Measurements from ENCODE around the gene CCDC187.

The CCDC187 gene

DNA sequence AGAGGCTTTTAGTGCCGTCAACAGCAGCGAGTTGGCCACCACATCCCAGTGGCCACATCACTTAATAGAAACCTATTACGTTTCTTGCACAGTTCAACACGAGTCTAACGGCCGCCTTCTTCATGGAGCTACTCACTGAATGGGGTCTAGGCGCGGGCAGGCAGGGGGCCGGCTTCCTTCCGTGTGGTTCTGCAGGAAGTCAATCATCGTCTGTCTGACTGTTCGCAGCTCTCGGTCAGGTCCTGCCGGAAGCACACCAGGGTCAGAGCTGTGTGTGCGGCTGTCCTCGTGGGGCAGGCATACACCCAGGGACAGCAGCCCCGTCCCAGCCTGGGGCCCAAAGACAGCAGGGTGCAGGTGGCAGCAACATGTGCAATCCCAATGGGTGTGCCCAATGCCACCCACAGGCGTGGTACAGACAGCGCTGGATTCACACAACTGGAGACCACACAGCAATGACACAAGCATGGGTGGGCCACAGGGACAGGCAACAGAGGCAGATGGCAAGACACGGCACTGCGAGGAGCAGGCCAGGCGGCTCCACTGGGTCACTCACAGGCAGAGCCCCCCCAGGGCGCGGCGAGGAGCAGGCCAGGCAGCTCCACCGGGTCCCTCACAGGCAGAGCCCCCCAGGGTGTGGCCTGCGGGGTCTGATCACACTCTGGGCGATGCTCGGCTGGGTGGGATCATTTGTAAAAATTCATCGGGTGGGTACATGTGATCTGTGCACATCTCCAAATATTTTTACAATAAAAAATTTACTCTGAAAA is 79.8 kb downstream of the CCDC187 start:
- no peak for DNase-seq (ENCODE audit: low read depth)

GRCh38 chr9:136222906-136223285 is 81.0 kb downstream of the CCDC187 start:
- DNase-seq (ENCODE audit: low read depth), result no peak

GRCh38 chr9:136222166-136222905 is 81.6 kb downstream of the CCDC187 start:
- no peak for DNase-seq (ENCODE audit: low read depth)

DNA sequence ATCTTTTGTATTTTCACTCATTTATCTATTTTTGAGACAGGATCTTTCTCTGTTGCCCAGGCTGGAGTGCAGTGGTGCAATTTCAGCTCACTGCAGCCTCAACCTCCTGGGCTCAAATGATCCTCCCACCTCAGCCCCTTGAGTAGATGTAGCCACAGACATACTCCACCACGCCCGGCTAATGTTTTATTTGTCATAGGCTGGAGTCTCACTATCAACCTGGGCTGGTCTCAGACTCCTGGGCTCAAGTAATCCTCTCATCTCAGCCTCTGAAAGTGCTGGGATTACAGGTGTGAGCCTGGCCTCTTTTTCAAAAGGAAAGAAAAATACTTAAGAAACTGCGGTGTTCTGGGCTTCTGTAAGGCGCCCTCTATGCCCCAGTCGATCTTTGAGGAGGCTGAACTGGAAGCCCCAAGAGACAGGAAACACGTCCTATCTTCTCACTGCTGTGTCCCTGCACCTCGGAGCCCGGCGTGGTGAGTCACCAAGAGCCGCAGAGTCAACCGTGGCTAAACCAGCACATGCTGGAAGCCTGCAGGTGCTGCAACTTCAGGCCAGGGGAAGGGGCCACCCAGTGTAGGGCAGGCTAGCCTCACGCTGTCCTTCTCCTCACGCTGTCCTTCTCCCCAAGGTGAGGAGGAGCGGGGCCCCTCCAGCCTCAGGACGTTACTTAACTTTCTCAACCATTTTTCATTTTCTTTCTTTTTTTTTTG is 83.7 kb downstream of the CCDC187 start:
- DNase-seq (ENCODE audit: low read depth), result no peak

DNA sequence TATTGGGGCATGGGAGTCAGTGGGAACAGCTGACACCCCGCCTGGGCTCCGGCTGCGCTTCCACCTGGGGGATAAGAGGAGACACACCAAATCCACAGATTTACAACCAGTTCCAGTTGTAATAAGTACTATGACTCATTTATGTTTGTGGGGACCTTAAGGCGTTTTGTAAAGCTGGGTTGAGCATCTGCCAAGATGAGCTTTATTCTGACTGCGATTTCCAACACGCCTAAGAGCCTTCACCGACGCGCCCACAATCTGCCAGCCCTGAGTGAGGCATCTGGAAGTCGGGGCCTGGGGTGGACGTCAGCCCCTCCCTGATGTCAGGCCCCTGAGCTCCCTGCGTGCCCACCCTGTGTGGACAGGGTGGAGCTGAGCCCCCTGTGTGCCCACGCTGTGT is 84.6 kb downstream of the CCDC187 start:
- no peak for DNase-seq (ENCODE audit: low read depth)

DNA sequence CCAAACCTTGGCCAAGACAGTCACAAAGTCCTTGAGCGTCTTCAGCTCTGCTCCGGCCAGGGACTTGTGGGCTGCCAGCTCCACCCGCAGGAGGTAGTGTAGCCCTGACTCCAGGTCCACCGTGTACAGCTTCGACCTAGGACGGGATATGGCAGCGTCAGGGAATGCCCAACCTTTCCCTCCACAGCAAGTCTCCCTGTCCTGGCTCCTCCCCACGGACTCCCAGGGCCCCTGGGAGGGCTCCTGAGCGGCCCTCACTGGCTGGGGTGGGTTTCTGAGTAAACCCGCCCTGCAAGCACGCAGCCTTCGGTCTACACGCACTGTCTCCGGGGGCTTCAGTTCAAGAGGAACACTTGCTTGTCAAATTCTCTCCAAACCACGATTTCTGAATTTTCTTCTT is 85.2 kb downstream of the CCDC187 start:
- DNase-seq (ENCODE audit: low read depth), result no peak

- DNase-seq (ENCODE audit: low read depth), result no peak
These were observed 85.6 kb downstream of the CCDC187 start for GRCh38 chr9:136218271-136218670.

GRCh38 chr9:136216541-136217244 is 87.2 kb downstream of the CCDC187 start:
- no peak for DNase-seq (ENCODE audit: low read depth)

- no peak for DNase-seq (ENCODE audit: low read depth)
These were observed 90.2 kb downstream of the CCDC187 start for GRCh38 chr9:136213733-136214132.

- DNase-seq (ENCODE audit: low read depth), result no peak
These were observed 91.4 kb downstream of the CCDC187 start for GRCh38 chr9:136212345-136212950.

- no peak for DNase-seq (ENCODE audit: low read depth)
These were observed 92.2 kb downstream of the CCDC187 start for GRCh38 chr9:136211441-136212344.

GRCh38 chr9:136211006-136211405 is 92.9 kb downstream of the CCDC187 start:
- no peak for DNase-seq (ENCODE audit: low read depth)

DNA sequence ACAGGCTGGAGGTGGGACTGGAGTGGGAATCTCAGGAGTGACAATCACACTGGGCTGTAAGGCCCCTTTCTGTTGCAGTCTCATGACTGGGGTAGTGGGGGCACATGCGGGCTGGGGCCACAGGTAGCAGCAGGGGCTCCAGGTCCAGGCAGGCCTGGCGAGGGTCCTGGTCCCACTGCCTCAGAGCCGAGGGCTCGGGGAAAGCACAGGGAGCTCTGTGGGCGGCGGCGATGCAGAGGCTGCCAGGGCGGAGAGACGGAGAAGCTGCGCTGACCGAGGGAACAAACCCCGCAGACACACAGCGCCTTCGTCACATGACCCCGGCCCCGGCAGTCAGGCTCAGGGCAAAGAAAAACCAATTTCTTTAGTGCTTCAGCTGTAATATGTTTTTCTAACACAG is 93.6 kb downstream of the CCDC187 start:
- DNase-seq (ENCODE audit: low read depth), result no peak

DNA sequence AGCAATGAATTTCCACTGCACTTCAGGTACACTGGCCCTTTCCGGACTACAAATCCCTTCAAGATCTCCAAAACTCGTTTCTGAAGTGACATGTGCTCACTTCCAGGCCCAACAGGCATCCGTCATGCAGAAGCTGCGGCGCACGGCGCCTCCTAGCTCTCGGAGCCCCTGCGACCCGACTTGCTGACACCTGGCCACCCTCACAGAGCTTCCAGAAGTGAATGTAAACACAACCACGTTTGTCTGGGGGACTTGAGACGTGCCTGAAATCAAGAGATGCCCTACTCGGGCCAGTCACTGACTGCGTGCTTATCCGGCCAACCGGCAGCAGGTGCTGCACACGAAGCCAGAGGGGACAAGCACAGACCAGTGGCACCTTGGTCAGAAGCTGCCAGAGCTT is 94.1 kb downstream of the CCDC187 start:
- DNase-seq (ENCODE audit: low read depth), result no peak

DNA sequence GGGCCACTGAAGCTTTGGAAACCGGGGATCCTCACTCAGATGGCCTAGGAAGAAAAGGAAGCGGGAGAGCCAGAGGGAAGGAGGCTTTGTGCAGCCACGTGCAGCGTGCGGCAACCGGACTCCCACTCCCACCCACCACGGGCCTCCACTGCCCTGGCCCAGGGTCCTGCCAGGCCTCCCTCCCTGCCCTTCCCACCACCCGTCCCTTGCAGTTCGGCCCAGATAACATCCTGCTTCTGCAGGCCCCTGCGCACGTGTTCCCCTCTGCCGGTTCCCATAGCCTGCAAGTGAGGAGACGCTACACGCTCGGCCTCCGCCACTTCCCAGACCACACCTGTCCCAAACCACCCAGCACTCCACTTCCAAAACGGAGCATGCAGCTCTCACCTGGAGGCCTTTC is 94.7 kb downstream of the CCDC187 start:
- DNase-seq (ENCODE audit: low read depth), result no peak

- DNase-seq (ENCODE audit: low read depth), result no peak
These were observed 95.2 kb downstream of the CCDC187 start for GRCh38 chr9:136208675-136209074.

- DNase-seq (ENCODE audit: low read depth), result no peak
These were observed 96.3 kb downstream of the CCDC187 start for GRCh38 chr9:136207616-136208015.

- no peak for DNase-seq (ENCODE audit: low read depth)
These were observed 97.2 kb downstream of the CCDC187 start for GRCh38 chr9:136206602-136207275.

DNA sequence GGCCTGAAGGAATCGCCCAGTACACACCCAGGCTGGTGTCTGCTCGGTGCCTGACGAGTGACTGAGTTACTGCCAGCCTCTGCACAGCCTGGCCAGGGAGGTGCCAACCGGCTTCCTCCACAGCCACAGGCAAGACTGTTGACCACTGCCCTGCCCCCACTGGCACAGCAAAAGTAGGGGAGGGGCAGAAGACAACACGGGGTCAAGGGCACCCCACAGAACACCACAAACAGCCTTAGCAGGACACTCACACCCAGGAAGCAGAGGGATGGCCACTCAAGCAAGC is 98.2 kb downstream of the CCDC187 start:
- DNase-seq (ENCODE audit: low read depth), result no peak
